Ovary (tissue), 9 donors: ENCODE data around the gene COPS9. TPM values are rescaled to one million over a fixed set of nuclear protein-coding genes. Genes with fewer than 3 reads are reported as not detected.

Experiments used
- DNase-seq, 5 donors: peaks; one replicate each; pipeline ENCODE4 v3.0.0-alpha.2; 2019 to 2020
- H3K27ac ChIP-seq, 2 donors: fragments of 200-600 bp; one replicate each; pipeline versions ENCODE4 v1.5.1 to v1.8.0; 2019 to 2022
- H3K27me3 ChIP-seq: fragments of 200-600 bp; one replicate; pipeline ENCODE4 v1.8.0; 2022
- H3K36me3 ChIP-seq: fragments of 200-600 bp; sonication (generic); one replicate; pipeline ENCODE4 v1.5.1; 2019
- H3K4me1 ChIP-seq: one replicate; pipeline ENCODE4 v1.8.1; 2013; ENCODE audit warnings: mild to moderate bottlenecking, moderate library complexity; ENCODE audit not compliant: insufficient read depth
- H3K4me3 ChIP-seq: fragments of 200-600 bp; sonication (generic); one replicate; pipeline ENCODE4 v1.5.1; 2017
- H3K9me3 ChIP-seq, 2 donors: fragments of 200-600 bp in 1 of 2; sonication (generic) in 1 of 2; one replicate each; pipeline versions ENCODE4 v1.5.1 to v1.8.1; 2013 to 2019; ENCODE audit warnings: mild to moderate bottlenecking in 1 of 2, moderate library complexity in 1 of 2
- EP300 ChIP-seq: sonication (generic); formaldehyde crosslinking; IDR thresholded peaks from one replicate; pipeline ENCODE4 v1.6.1; 2017; ENCODE audit warnings: antibody characterized with exemption
- POLR2A ChIP-seq: fragments of 450-650 bp; IDR thresholded peaks from one replicate; pipeline ENCODE4 v1.6.1; 2017; ENCODE audit warnings: antibody characterized with exemption, mild to moderate bottlenecking, moderate library complexity
- WGBS, 3 donors: extraction: QIAGEN DNeasy Blood & Tissue Kit in 1 of 3; methylation state at CpG; one replicate each; pipeline versions ENCODE4 v1.1.5 to v1.1.7; 2013 to 2017; 5-methylcytosine and 5-hydroxymethylcytosine counted together
- intact Hi-C, 4 donors: fragments of 100-400 bp; cut with DNase I; formaldehyde crosslinking; loops; one replicate each; pipeline versions ENCODE4 v1.11.0 to v1.15.1; 2022 to 2023
- polyA plus RNA-seq, 2 donors: library from polyadenylated mRNA; stranded (reverse); fragments of 200-250 nt in 1 of 2; fragments of 350-450 nt in 1 of 2; fragmentation: Illumina TruSeq in 1 of 2; extraction: RNeasy Lipid Tissue Mini Kit (QIAGEN cat#74804) in 1 of 2; gene quantifications; one replicate each; pipeline ENCODE4 v1.2.3, GENCODE V29; 2013 to 2014
- total RNA-seq, 7 donors: library from RNA; depleted of rRNA in 2 of 7; stranded (reverse); fragments of >200 nt in 2 of 7; fragmentation: NEBNext Ultra II Directional in 3 of 7; extraction: Animal tissue kit (Norgen Biotek cat#: 25700) in 3 of 7; gene quantifications; one replicate each; pipeline versions ENCODE4 v1.1.0 to v1.2.4, GENCODE V29; 2016 to 2023
- TF ChIP-seq, protein P1 (sequence below), 3 donors: fragments of 450-650 bp in 2 of 3; fragments of 200-600 bp in 1 of 3; IDR thresholded peaks; one replicate each; pipeline versions ENCODE4 v1.5.1 to v1.8.0; 2016 to 2022; ENCODE audit warnings: antibody characterized with exemption in 3 of 3, mild to moderate bottlenecking in 1 of 3
- donor health status: DM: no; HTN: no; CAD: no; lungs with moderate emphysema.
- donor health status: DM: no; HTN: no; CAD: no.
- donor health status: Bipolar disorder and iron deficiency.
- donor health status: DM: yes; HTN: yes; CAD: no.
- donor health status: DM: no; HTN: no; CAD: no.
- donor health status: DM: yes; HTN: yes; CAD: no.

The COPS9 gene
- total and polyA plus RNA-seq, 9 donors, result 42.1 to 286 (median 101) TPM

DNA sequence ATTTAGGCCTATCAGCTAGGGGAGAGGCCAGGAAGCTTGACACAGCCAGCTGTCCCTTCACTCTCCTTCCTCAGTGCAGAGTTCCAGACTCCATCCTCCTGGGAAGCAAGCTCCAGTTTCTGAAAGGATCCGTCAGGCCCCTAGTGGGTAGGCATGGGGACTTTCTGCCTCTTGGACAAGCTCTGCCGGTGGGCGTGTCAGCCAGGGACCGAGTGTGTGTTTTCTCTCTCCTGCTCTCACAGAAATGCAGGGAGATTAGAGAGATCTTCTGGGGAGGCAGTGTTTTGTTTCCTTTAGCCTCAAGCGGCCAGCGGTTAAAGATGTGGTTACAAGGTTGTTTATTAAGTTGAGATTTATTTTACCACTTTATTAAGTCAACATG lies 34.2 kb upstream of the COPS9 start:
- H3K9me3 ChIP-seq, result no peaks in the 10 kb centered on the region
- TF ChIP-seq EP300 (no peak), POLR2A (no peak)
- TF ChIP-seq, protein P1, sequence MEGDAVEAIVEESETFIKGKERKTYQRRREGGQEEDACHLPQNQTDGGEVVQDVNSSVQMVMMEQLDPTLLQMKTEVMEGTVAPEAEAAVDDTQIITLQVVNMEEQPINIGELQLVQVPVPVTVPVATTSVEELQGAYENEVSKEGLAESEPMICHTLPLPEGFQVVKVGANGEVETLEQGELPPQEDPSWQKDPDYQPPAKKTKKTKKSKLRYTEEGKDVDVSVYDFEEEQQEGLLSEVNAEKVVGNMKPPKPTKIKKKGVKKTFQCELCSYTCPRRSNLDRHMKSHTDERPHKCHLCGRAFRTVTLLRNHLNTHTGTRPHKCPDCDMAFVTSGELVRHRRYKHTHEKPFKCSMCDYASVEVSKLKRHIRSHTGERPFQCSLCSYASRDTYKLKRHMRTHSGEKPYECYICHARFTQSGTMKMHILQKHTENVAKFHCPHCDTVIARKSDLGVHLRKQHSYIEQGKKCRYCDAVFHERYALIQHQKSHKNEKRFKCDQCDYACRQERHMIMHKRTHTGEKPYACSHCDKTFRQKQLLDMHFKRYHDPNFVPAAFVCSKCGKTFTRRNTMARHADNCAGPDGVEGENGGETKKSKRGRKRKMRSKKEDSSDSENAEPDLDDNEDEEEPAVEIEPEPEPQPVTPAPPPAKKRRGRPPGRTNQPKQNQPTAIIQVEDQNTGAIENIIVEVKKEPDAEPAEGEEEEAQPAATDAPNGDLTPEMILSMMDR (IDR thresholded peaks at IDR 0.05), result no peak
- H3K4me1 ChIP-seq, result peaks cover 2% of the 10 kb centered on the region
- WGBS, 3 donors, result 3 to 17% (median 6%) methylated on average over 6 of the region's 6 CpGs
- no peak for DNase-seq
- no peak overlapping the region for H3K27ac ChIP-seq
- no peak overlapping the region for H3K4me3 ChIP-seq
- H3K27me3 ChIP-seq, result no peaks in the 10 kb centered on the region
- no peaks in the 10 kb centered on the region for H3K36me3 ChIP-seq
- intact Hi-C loops, result no loop called here

DNA sequence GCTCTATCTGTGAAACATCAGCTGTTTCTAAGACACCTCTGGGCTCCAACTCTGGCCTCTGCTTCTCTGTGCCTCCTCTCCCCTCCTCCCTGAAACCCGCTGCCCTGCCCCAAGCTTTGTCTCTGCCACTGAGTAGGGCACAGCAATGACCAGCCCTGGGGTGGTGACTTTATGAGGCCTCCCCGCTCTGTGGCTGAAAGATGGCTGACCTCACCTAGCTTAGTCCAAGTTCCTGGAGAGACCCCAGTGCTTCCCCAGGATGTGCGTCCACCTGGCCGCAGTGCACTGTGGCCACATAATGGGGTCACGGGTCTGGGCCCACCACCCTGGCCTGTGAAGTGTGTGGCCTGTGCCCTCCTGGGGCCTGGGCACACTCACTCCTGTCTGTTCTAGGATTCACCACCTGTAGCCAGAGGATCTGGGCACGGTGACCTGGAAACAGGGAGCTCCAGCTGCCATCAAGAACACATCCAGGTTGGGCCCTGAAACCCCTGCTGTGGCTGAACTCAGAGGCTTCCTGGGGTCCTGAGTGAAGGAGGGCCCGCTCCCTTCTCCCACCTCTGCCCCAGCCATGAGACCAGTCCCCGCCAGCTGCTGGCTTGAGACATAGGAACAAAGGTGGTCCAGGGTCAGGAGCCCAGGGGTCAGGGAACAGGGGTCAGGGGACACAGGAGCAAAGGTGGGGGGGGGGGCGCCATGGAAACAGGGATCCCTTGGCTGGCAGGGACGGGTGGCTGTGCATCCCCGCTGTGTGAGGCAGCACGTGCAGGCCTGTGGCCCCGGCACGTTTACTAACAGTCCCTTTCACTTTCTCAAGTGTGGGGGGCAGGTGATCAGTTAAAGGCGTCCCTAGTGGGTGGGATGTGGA lies 33.6 kb upstream of the COPS9 start:
- peaks cover 2% of the 10 kb centered on the region for H3K4me1 ChIP-seq
- H3K27me3 ChIP-seq, result no peaks in the 10 kb centered on the region
- H3K9me3 ChIP-seq, result no peaks in the 10 kb centered on the region
- intact Hi-C loops, result no loop called here
- no peaks in the 10 kb centered on the region for H3K36me3 ChIP-seq
- DNase-seq, result peak in 1 of 5 donors; percentile 23
- H3K27ac ChIP-seq, result no peak overlapping the region
- H3K4me3 ChIP-seq, result no peak overlapping the region
- 74 to 81% (median 76%) methylated on average over 15 of the region's 15 CpGs for WGBS, 3 donors
- TF ChIP-seq EP300, result no peak
- no peak for TF ChIP-seq POLR2A
- TF ChIP-seq, protein P1 (IDR thresholded peaks at IDR 0.05), result no peak

GRCh38 chr2:240168546-240169361 lies 32.6 kb upstream of the COPS9 start:
- Histone ChIP-seq H3K27me3 (no peaks in the 10 kb centered on the region), H3K4me3 (no peak overlapping the region), H3K27ac (no peak overlapping the region), H3K4me1 (peaks cover 2% of the 10 kb centered on the region), H3K36me3 (no peaks in the 10 kb centered on the region), H3K9me3 (no peaks in the 10 kb centered on the region)
- WGBS, 3 donors, result 86 to 94% (median 90%) methylated on average over 26 of the region's 26 CpGs
- intact Hi-C loops, result no loop called here
- DNase-seq, result no peak
- TF ChIP-seq POLR2A (no peak), EP300 (no peak)
- TF ChIP-seq, protein P1 (IDR thresholded peaks at IDR 0.05), result no peak

- intact Hi-C loops, result no loop called here
- H3K9me3 ChIP-seq, result no peaks in the 10 kb centered on the region
- TF ChIP-seq POLR2A (no peak), EP300 (no peak)
- TF ChIP-seq, protein P1 (IDR thresholded peaks at IDR 0.05), result no peak
- H3K4me1 ChIP-seq, result peaks cover 2% of the 10 kb centered on the region
- 85 to 88% (median 86%) methylated on average over 17 to 18 of the region's 18 CpGs for WGBS, 3 donors
- H3K4me3 ChIP-seq, result no peak overlapping the region
- H3K27ac ChIP-seq, result no peak overlapping the region
- H3K27me3 ChIP-seq, result no peaks in the 10 kb centered on the region
- H3K36me3 ChIP-seq, result no peaks in the 10 kb centered on the region
- DNase-seq, result no peak
Measured at GRCh38 chr2:240168041-240168440, 31.9 kb upstream of the COPS9 start.
